GM19324 (cell line): ENCODE results near the gene GRIK4.

ENCODE experiments used
- ATAC-seq: cut with Tn5 transposase; IDR thresholded peaks from one replicate; pipeline ENCODE4 v1.9.1; 2021; ENCODE audit warnings: mild to moderate bottlenecking, moderate library complexity; ENCODE audit not compliant: unreplicated experiment, low FRiP score

The GRIK4 gene

GRCh38 chr11:120859552-120860295 is 348.2 kb downstream of the GRIK4 start:
- ATAC-seq, result no peak

- no peak for ATAC-seq
These were observed 351.8 kb downstream of the GRIK4 start for GRCh38 chr11:120863359-120863758.

GRCh38 chr11:120867024-120867423 is 355.5 kb downstream of the GRIK4 start:
- ATAC-seq, result no peak

GRCh38 chr11:120867531-120867930 is 356.0 kb downstream of the GRIK4 start:
- no peak for ATAC-seq

DNA sequence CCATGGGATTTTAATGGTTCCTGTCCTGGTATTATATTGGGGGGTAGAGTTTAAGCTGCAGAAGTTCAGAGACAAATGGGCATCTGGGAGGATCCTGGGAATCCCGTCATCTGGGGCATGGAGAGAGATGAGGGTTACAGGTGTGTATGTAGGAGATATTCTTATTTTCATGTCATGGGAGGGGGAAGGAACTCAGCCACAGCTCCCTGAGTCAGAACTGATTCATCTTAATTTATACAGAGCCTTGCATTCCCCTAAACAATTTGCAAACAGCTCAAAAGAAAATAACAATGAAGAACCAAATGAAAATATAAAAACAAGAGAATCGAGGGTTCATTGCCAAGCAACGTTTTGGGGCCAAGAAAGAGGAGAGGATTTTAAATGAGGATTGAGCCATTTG is 356.4 kb downstream of the GRIK4 start:
- no peak for ATAC-seq

DNA sequence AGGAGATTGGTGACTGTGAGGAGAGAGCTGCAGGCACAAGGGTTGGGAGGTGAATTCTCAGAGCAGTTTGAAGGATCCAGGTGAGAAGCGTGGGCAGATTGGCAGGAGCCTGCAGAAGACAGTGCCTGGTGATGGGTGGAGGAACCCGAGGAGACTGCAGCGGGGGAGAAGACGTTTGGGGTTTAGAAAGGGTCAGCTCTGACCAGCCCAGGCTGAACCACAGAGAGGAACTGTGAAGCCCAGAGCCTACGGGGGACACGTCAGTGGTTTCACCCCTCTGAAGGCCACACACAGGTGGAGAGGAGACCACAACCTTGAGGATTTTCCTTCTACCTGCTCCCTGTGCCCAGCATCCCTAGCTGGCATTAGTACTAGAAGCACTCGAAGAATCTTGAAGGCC is 357.5 kb downstream of the GRIK4 start:
- ATAC-seq, result no peak

DNA sequence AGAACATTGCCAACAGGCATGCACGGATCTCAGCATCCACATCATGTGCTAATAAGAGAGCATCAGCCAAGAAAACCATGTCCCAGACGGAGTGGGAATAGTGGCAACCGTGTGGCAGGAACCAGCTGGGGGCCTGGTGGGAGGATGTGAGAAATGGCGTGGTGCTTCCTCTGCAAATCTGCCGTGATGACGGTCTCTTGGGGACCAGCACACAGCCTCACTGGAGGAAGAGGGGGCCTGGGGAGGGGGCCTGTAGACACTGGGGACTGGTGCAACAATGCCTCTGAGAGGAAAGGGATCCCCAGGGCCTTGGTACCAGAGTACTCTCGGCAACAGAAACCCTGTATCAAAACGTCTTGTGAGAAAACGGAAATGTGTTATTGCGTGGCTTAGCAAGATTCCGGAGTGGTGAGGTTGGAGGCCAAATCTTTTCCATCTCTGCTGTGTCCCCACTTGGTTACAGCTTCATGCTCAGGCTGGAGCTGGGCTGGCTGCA is 358.0 kb downstream of the GRIK4 start:
- no peak for ATAC-seq

GRCh38 chr11:120871194-120871593 is 359.6 kb downstream of the GRIK4 start:
- no peak for ATAC-seq

DNA sequence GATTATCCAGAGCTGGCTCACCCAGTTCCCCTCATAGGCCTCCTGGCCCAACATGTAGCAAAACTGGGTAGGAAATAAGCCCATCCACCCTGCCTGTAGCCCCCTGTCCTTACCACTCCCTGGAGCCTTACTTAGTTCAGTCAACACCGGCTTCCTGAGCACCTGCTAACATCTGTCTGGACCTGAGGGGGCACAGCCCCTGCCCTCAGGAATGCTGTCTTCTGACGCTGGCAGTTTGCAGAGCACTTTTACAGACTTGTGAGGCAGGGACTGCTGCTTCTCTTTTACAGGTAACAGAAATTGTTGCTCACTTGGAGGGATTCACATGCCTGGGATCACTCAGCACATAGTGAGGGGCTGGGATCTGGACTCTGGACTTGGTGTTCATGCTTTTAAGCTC is 360.4 kb downstream of the GRIK4 start:
- ATAC-seq, result no peak

DNA sequence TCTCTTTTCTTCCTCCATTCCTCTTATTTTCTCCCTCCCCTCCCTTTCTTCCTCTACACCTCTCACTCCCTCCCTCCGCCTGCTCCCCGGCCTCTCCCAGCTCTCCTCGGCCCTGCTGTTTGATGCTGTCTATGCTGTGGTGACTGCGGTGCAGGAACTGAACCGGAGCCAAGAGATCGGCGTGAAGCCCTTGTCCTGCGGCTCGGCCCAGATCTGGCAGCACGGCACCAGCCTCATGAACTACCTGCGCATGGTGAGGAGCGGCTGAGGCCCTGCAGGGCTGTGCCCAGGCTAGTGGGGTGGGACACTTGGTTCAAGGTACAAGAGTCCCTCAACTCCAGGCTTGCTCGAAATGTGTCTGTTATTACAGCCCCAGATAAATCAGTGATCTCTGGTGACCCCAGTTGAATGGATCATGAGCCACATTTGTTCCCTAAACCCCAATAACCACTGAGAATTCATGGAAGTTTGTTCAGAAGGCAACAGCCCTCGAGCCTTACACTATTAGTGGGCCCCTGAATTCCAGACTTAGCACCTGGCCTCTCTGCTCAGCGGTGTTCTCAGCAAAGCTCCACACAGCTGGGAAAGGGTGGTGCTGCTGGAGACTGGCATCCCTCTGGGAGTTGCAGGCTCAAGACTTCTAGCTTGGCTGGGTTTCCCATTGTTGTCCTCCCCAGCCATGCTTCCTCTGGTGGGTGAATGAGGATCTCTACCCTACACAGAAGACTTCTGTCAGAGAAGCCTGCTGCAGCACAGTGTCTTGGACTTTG is 362.6 kb downstream of the GRIK4 start:
- no peak for ATAC-seq

GRCh38 chr11:120875986-120876385 is 364.4 kb downstream of the GRIK4 start:
- no peak for ATAC-seq

GRCh38 chr11:120877746-120878365 is 366.3 kb downstream of the GRIK4 start:
- no peak for ATAC-seq

GRCh38 chr11:120878781-120879180 is 367.2 kb downstream of the GRIK4 start:
- ATAC-seq, result no peak

GRCh38 chr11:120880498-120881175 is 369.1 kb downstream of the GRIK4 start:
- ATAC-seq, result no peak

- ATAC-seq, result no peak
These were observed 370.0 kb downstream of the GRIK4 start for GRCh38 chr11:120881596-120881995.

DNA sequence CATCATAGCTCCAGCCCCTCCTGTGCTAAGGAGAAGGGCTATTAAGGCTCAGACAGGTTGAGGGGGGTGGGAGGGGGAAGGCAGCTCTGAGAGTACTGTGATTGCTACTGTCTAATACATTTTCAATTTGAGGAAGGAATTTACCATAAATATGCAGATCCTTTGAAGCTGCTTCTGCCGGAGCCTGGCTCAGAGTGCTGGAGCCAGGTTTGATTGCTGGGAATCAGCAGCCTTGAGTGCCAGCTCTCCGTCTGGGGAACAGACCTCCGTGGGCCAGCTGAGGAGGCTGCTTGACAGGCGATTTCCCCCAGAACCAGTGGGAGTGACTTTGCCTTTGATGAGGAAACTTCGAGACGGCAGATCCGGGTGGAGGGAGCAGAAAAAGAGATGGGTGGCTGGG is 370.6 kb downstream of the GRIK4 start:
- ATAC-seq, result no peak

DNA sequence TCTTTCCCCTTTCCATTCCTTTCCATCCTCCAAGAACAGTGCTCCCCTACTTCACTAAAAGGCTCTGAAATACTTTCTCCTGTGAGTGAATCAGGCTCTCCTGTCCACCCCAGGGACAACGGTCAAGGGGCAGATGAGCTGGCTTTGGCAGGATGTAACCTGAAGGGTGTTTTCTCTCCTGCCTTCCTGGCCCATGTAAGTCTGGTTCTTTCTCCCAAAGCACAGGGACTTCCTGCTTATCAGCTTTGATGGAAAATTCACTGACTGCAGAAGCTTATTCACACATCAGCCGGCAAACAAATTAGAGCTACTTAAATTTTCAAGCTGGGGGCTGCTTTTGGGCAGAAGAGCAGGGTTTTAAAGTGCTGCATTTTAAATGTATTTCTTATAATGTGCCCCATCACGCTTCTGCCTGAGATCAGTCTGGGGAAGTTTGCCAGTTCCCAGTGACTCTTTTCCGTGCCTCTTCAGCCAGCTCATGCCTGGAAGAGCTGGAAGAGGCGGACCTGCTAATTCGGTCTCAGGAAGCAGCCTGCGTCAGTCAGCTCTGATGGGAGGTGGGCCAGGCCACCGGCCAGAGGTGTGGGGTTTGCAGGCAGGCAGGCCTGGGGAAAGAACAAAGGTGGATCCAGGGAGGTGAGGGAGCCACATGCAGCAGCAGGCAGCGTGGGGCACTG is 372.0 kb downstream of the GRIK4 start:
- no peak for ATAC-seq

DNA sequence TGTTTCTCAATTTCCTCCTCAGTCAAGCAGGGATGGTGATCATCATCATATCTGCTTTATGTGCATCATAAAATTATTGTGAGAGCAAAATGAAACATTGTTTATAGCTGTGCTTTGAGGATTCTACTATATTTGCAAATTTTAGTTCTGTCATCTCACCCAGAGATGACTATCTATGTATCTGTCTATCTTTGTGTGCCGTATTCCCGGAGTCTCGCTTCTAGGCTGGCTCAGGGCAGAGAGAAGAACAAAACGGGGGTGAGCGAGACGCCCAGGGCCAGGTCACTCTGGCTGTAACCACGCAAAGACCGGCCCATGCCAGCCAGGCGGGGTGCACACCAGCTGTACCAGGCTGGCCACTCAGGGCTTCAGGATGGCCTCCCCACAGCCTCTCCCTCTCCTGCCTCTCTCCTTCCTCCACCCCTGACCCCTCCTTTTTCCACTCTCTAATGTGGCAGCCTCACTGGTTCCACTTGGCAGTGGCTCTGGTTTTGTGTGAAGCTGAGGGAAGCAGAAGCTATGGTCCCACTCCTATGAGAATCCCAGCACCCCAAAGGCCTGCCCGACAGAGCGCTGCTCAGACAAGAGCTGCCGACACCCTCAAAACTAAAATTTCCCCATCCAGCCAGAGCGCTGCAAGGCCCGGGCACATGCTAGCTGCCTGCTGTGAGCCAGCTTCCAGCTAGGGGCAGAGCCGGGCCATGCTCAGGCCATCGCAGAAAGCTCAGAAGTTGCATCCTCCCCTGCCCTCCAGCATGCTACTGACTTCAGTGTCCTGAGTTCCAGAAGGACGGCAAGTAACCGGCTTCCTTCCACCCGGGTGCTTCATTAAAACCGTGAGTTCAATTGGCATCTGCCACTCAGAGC is 372.8 kb downstream of the GRIK4 start:
- ATAC-seq, result no peak

GRCh38 chr11:120890609-120891320 is 379.2 kb downstream of the GRIK4 start:
- ATAC-seq, result no peak
